SU-DHL-6 (cell line): ENCODE data around the gene REXO4.

Experiments used
- CTCF ChIP-seq: fragments of 200-600 bp; sonication (generic); IDR thresholded peaks from one replicate; pipeline ENCODE4 v1.5.1; 2017; ENCODE audit warnings: antibody characterized with exemption, mild to moderate bottlenecking, low read length, moderate library complexity; ENCODE audit not compliant: insufficient read depth, poor library complexity, severe bottlenecking
- EZH2phosphoT487 ChIP-seq: fragments of 200-600 bp; sonication (generic), shearing (Covaris generic); conservative IDR thresholded peaks from 2 replicates; pipeline ENCODE4 v1.6.1; 2018; ENCODE audit warnings: mild to moderate bottlenecking, antibody characterized with exemption, low read length, moderate library complexity, mixed read lengths

DNA sequence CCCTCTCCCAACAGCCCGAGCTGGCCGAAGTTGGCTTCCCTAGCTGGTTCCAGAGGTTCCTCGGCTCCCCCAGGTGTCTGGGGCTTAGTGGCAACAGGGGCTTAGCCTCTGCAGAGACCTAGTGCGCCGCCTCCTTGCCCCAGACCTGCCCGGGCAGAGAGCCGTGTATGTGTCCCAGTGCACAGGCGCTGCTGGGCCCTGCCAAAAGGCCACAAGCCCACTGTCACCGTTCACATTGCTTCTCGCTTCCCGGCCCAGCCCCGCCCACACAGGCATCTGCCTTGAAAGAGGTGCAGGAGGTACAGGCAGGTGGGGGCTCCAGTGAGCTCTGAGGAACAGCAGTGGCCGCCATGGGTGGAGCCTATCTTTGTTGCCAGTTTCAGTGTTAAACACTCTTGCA lies 39.4 kb upstream of the REXO4 start:
- TF ChIP-seq CTCF (no peak), EZH2phosphoT487 (no peak)
